HCT116 (cell line): ENCODE results near the gene RPTOR. TPM values are rescaled to one million over a fixed set of nuclear protein-coding genes. Genes with fewer than 3 reads are reported as not detected.

Experiments used
- ATAC-seq: fragments of 200-7000 bp; cut with Tn5 transposase; 2 replicates; pipeline ENCODE4 v1.9.1; 2020; ENCODE audit warnings: mild to moderate bottlenecking, moderate library complexity
- BruUV-seq: library from RNA; stranded (reverse); fragments of 400-500 nt; replicated peaks from 2 replicates; lab custom pipeline; 2021; lab: Mats Ljungman, UMichigan
- CTCF ChIA-PET: fragments of 300-600 bp; sonication (Branson Sonifier 250); formaldehyde crosslinking; loops from one replicate; lab custom pipeline; 2021; ENCODE audit warnings: antibody characterized with exemption; lab: Charles Lee
- POLR2A ChIA-PET: fragments of 300-600, 350-600 bp; sonication (Branson Sonifier 250); formaldehyde crosslinking; loops from one replicate; lab custom pipeline; 2021; ENCODE audit warnings: antibody characterized with exemption; lab: Charles Lee
- RAD21 ChIA-PET, 2 experiments: fragments of 300-600 bp; sonication (Branson Sonifier 250); formaldehyde crosslinking; loops; one replicate each; lab custom pipeline; 2023; ENCODE audit warnings: low total read pairs in 2 of 2; ENCODE audit not compliant: uncharacterized antibody in 2 of 2, unreplicated experiment in 2 of 2, low non-redundant PET in 1 of 2; lab: Charles Lee
- DNase-seq: peaks from one replicate; pipeline ENCODE4 v3.0.0-alpha.2; 2010; ENCODE audit warnings: low read depth, low spot score
- H2AFZ ChIP-seq: fragments of 200-600 bp; shearing (Covaris generic), sonication (generic); 2 replicates; pipeline ENCODE4 v1.6.1; 2017; ENCODE audit warnings: low read depth, mixed run types, mixed read lengths, antibody characterized with exemption, low read length; ENCODE audit not compliant: poor library complexity, severe bottlenecking
- H3K27ac ChIP-seq: 2 replicates; pipeline ENCODE4 v1.5.1; 2012; ENCODE audit warnings: low read depth, low read length
- H3K27me3 ChIP-seq: fragments of 200-600 bp; sonication (generic); 2 replicates; pipeline ENCODE4 v1.6.1; 2016; ENCODE audit warnings: mixed run types, low read length, mixed read lengths; ENCODE audit not compliant: insufficient read depth
- H3K36me3 ChIP-seq, 2 experiments: fragments of 200-500 bp in 1 of 2; fragments of 200-600 bp in 1 of 2; sonication (Bioruptor generic) in 1 of 2; sonication (generic) in 1 of 2; 2 replicates each; pipeline versions ENCODE4 v1.5.1 to v1.6.1; 2014 to 2016; ENCODE audit warnings: low read length in 2 of 2, inconsistent platforms in 1 of 2, mixed read lengths in 1 of 2, mixed run types in 1 of 2; ENCODE audit not compliant: insufficient read depth in 2 of 2, control insufficient read depth in 1 of 2
- H3K4me1 ChIP-seq, 2 experiments: fragments of 200-600 bp in 1 of 2; sonication (generic) in 1 of 2; 2 replicates each; pipeline versions ENCODE4 v1.5.1 to v1.6.1; 2012 to 2017; ENCODE audit warnings: low read length in 2 of 2, inconsistent platforms in 1 of 2, mild to moderate bottlenecking in 1 of 2, mixed read lengths in 1 of 2, mixed run types in 1 of 2, moderate library complexity in 1 of 2; ENCODE audit not compliant: insufficient read depth in 2 of 2, control insufficient read depth in 1 of 2
- H3K4me2 ChIP-seq: fragments of 200-600 bp; sonication (generic); 2 replicates; pipeline ENCODE4 v1.6.1; 2017; ENCODE audit warnings: mixed run types, low read length, mixed read lengths
- H3K4me3 ChIP-seq, 2 experiments: fragments of 200-600 bp in 1 of 2; sonication (generic) in 1 of 2; replicated peaks in 1 of 2; 2 replicates each; pipeline ENCODE4 v1.5.1; 2011 to 2016; ENCODE audit warnings: low read length in 2 of 2, control low read depth in 1 of 2, low read depth in 1 of 2, mild to moderate bottlenecking in 1 of 2, mixed read lengths in 1 of 2, mixed run types in 1 of 2
- H3K79me2 ChIP-seq: fragments of 200-600 bp; sonication (generic); 2 replicates; pipeline ENCODE4 v1.6.1; 2017; ENCODE audit warnings: mild to moderate bottlenecking, mixed run types, low read length, moderate library complexity, mixed read lengths; ENCODE audit not compliant: insufficient read depth
- H3K9ac ChIP-seq: fragments of 200-600 bp; sonication (generic); 2 replicates; pipeline ENCODE4 v1.6.1; 2016; ENCODE audit warnings: low read length, mixed read lengths
- H3K9me2 ChIP-seq: fragments of 200-600 bp; sonication (generic), shearing (Covaris generic); 2 replicates; pipeline ENCODE4 v1.6.1; 2017; ENCODE audit warnings: mixed run types, mild to moderate bottlenecking, moderate library complexity; ENCODE audit not compliant: insufficient read depth
- H3K9me3 ChIP-seq, 2 experiments: fragments of 200-500 bp in 1 of 2; fragments of 200-600 bp in 1 of 2; sonication (Bioruptor generic) in 1 of 2; sonication (generic) in 1 of 2; 2 replicates each; pipeline ENCODE4 v1.6.1; 2014 to 2017; ENCODE audit warnings: low read length in 2 of 2, mixed read lengths in 2 of 2, inconsistent platforms in 1 of 2, low read depth in 1 of 2, mild to moderate bottlenecking in 1 of 2, mixed run types in 1 of 2, moderate library complexity in 1 of 2; ENCODE audit not compliant: control insufficient read depth in 1 of 2, insufficient read depth in 1 of 2
- H4K20me1 ChIP-seq: fragments of 200-600 bp; sonication (generic), shearing (Covaris generic); 2 replicates; pipeline ENCODE4 v1.6.1; 2017; ENCODE audit warnings: mixed run types, mild to moderate bottlenecking, moderate library complexity; ENCODE audit not compliant: insufficient read depth
- ATF3 ChIP-seq: IDR thresholded peaks from 2 replicates; pipeline ENCODE4 v1.6.1; 2012
- CBX3 ChIP-seq: IDR thresholded peaks from 2 replicates; pipeline ENCODE4 v1.6.1; 2012; ENCODE audit warnings: low read depth
- CEBPB ChIP-seq: IDR thresholded peaks from 2 replicates; pipeline ENCODE4 v1.6.1; 2012; ENCODE audit warnings: low read depth
- CTCF ChIP-seq, 3 experiments: fragments of 200-600 bp in 1 of 3; sonication (generic) in 1 of 3; IDR thresholded peaks in 2 of 3; conservative IDR thresholded peaks in 1 of 3; 2 replicates each; pipeline ENCODE4 v1.5.1; 2012 to 2017; ENCODE audit warnings: low read depth in 2 of 3, low read length in 2 of 3, antibody characterized with exemption in 1 of 3, borderline replicate concordance in 1 of 3, control low read depth in 1 of 3, mild to moderate bottlenecking in 1 of 3, mixed read lengths in 1 of 3, mixed run types in 1 of 3, moderate library complexity in 1 of 3; ENCODE audit not compliant: insufficient read depth in 1 of 3
- EGR1 ChIP-seq: IDR thresholded peaks from 2 replicates; pipeline ENCODE4 v1.6.1; 2012; ENCODE audit warnings: low read depth
- ELF1 ChIP-seq: IDR thresholded peaks from 2 replicates; pipeline ENCODE4 v1.6.1; 2012; ENCODE audit warnings: low read depth, borderline replicate concordance
- EZH2phosphoT487 ChIP-seq: fragments of 200-600 bp; IDR thresholded peaks from 2 replicates; pipeline ENCODE4 v1.6.1; 2018; ENCODE audit warnings: antibody characterized with exemption, borderline replicate concordance
- MAX ChIP-seq: IDR thresholded peaks from 2 replicates; pipeline ENCODE4 v1.6.1; 2012
- POLR2AphosphoS5 ChIP-seq: IDR thresholded peaks from 2 replicates; pipeline ENCODE4 v1.6.1; 2011; ENCODE audit warnings: mild to moderate bottlenecking, low read depth, low read length, moderate library complexity
- SRF ChIP-seq: IDR thresholded peaks from 2 replicates; pipeline ENCODE4 v1.6.1; 2012; ENCODE audit warnings: low read depth
- TCF7L2 ChIP-seq: IDR thresholded peaks from 2 replicates; pipeline ENCODE4 v1.7.0; 2011; ENCODE audit warnings: borderline replicate concordance, inconsistent platforms; ENCODE audit not compliant: insufficient read depth, insufficient read length; ENCODE audit errors: extremely low read depth
- ZFX ChIP-seq: fragments of 450-650 bp; IDR thresholded peaks from 2 replicates; pipeline ENCODE4 v1.6.1; 2017
- ZNF274 ChIP-seq: fragments of 200-500 bp; sonication (Bioruptor generic); IDR thresholded peaks from 2 replicates; pipeline ENCODE4 v1.6.1; 2014; ENCODE audit warnings: mild to moderate bottlenecking, low read depth, low read length, inconsistent platforms
- intact Hi-C: fragments of 100-400 bp; cut with micrococcal nuclease; formaldehyde crosslinking; loops from 2 replicates; pipeline ENCODE4 v1.10.0; 2022
- total RNA-seq: library from RNA; stranded (reverse); gene quantifications from one replicate; pipeline ENCODE4 v1.2.1, GENCODE V29; 2021; ENCODE audit not compliant: unreplicated experiment

RPTOR gene
- total RNA-seq, 1 experiment from 2014 or later, result 69.5 TPM

GRCh38 chr17:80687839-80688238 lies 143.2 kb downstream of the RPTOR start:
- CTCF ChIA-PET, result interaction anchor here (0.5 kb wide), 1 partner anchor 67 kb away, joined by 3 read pairs; no protein-coding TSS in a partner anchor
- H3K36me3 ChIP-seq, result 0 out of 4 replicates have a peak, but pooled peaks cover 0 to 2% of the 10 kb centered on the region in 2 experiments
- no peak overlapping the region for H2AFZ ChIP-seq
- TF ChIP-seq POLR2AphosphoS5 (no peak), EGR1 (no peak), ATF3 (no peak), CEBPB (no peak), ZFX (no peak), ELF1 (no peak)
- TF ChIP-seq, all 23 proteins: peak for 0
- ChIA-PET RAD21 (no interaction called here), POLR2A (interaction anchor here (0.7 kb wide), 1 partner anchor 14 kb away, joined by 3 read pairs; no protein-coding TSS in a partner anchor)
- Histone ChIP-seq H3K9ac (no peak overlapping the region), H3K27me3 (no peaks in the 10 kb centered on the region), H4K20me1 (no peaks in the 10 kb centered on the region), H3K4me2 (no peak overlapping the region), H3K79me2 (peaks cover 58% of the 10 kb centered on the region), H3K4me1 (no peaks in the 10 kb centered on the region), H3K9me3 (no peaks in the 10 kb centered on the region), H3K27ac (no peak overlapping the region), H3K4me3 (no peak overlapping the region), H3K9me2 (no peaks in the 10 kb centered on the region)
- intact Hi-C loops, result no loop called here
- DNase-seq, result no peak
- no peak for ATAC-seq
- no TSS peak for BruUV-seq

GRCh38 chr17:80689129-80689619 lies 144.5 kb downstream of the RPTOR start:
- Histone ChIP-seq H3K27me3 (no peaks in the 10 kb centered on the region), H3K4me2 (no peak overlapping the region), H3K9me3 (no peaks in the 10 kb centered on the region), H3K9me2 (no peaks in the 10 kb centered on the region), H3K4me3 (no peak overlapping the region), H3K9ac (no peak overlapping the region), H3K27ac (no peak overlapping the region), H3K4me1 (peaks cover 0 to 3% of the 10 kb centered on the region in 2 experiments; a peak in 1 of 4 replicates), H3K79me2 (peaks cover 72% of the 10 kb centered on the region), H2AFZ (no peak overlapping the region), H4K20me1 (no peaks in the 10 kb centered on the region), H3K36me3 (0 out of 4 replicates have a peak, but pooled peaks cover 0 to 2% of the 10 kb centered on the region in 2 experiments)
- BruUV-seq, result no TSS peak
- ATAC-seq (no peak), DNase-seq (no peak)
- no peak for TF ChIP-seq ZFX
- no peak for TF ChIP-seq EZH2phosphoT487
- TF ChIP-seq EGR1, result no peak
- no peak for TF ChIP-seq CBX3
- TF ChIP-seq ZNF274, result no peak
- TF ChIP-seq MAX, result no peak
- no peak for TF ChIP-seq CEBPB
- TF ChIP-seq SRF, result no peak
- TF ChIP-seq CTCF (IDR thresholded peaks at IDR 0.05 in 2 of 3, conservative IDR thresholded peaks at IDR 0.05 in 1 of 3; ENCODE audit: borderline replicate concordance in 1 of 3, insufficient read depth in 1 of 3, low read depth in 2 of 3, low read length in 2 of 3), result no peak
- TF ChIP-seq TCF7L2, result no peak
- intact Hi-C loops, result no loop called here
- RAD21 ChIA-PET, result no interaction called here
- CTCF ChIA-PET, result no interaction called here
- POLR2A ChIA-PET, result no interaction called here
